H1 (cell line): ENCODE data around the gene NPC1L1.

ENCODE experiments used
- CREB1 ChIP-seq: IDR thresholded peaks from 2 replicates; pipeline ENCODE4 v1.6.1; 2012; ENCODE audit warnings: inconsistent platforms
- CTCF ChIP-seq, 3 experiments: IDR thresholded peaks; 1 replicate in 2 of 3; 2 replicates in 1 of 3; pipeline versions ENCODE4 v1.5.1 to v1.6.1; 2011; ENCODE audit warnings: low read length in 3 of 3, mild to moderate bottlenecking in 3 of 3, inconsistent platforms in 2 of 3, low read depth in 1 of 3, moderate library complexity in 1 of 3; ENCODE audit not compliant: insufficient read depth in 1 of 3; ENCODE audit errors: control extremely low read depth in 1 of 3
- EP300 ChIP-seq, 2 experiments: IDR thresholded peaks; 1 replicate in 1 of 2; 2 replicates in 1 of 2; pipeline ENCODE4 v1.6.1; 2011 to 2012; ENCODE audit warnings: low read depth in 2 of 2, low read length in 2 of 2, mild to moderate bottlenecking in 2 of 2, borderline replicate concordance in 1 of 2, inconsistent platforms in 1 of 2, moderate library complexity in 1 of 2
- EZH2 ChIP-seq: fragments of 200-600 bp; sonication (generic); IDR thresholded peaks from 2 replicates; pipeline ENCODE4 v1.7.1; 2012; ENCODE audit warnings: low read depth, mild to moderate bottlenecking, moderate library complexity, low read length, inconsistent platforms; ENCODE audit not compliant: severe bottlenecking
- GABPA ChIP-seq: IDR thresholded peaks from 2 replicates; pipeline ENCODE4 v1.6.1; 2011; ENCODE audit warnings: mild to moderate bottlenecking, low read length, moderate library complexity, borderline replicate concordance; ENCODE audit not compliant: insufficient read depth
- JUN ChIP-seq: IDR thresholded peaks from 2 replicates; pipeline ENCODE4 v1.6.1; 2011; ENCODE audit warnings: low read depth, mild to moderate bottlenecking, improper control_type of control experiment, low read length
- KDM1A ChIP-seq: fragments of 200-600, 300-600 bp; sonication (generic); IDR thresholded peaks from 2 replicates; pipeline ENCODE4 v1.7.1; 2016; ENCODE audit warnings: mild to moderate bottlenecking, low read length, borderline replicate concordance
- POLR2A ChIP-seq, 2 experiments: IDR thresholded peaks; 1 replicate in 1 of 2; 2 replicates in 1 of 2; pipeline ENCODE4 v1.6.1; 2011; ENCODE audit warnings: low read depth in 2 of 2, low read length in 2 of 2, mild to moderate bottlenecking in 2 of 2; ENCODE audit errors: control extremely low read depth in 1 of 2
- POLR2AphosphoS5 ChIP-seq: IDR thresholded peaks from 2 replicates; pipeline ENCODE4 v1.6.1; 2011; ENCODE audit warnings: low read depth, low read length
- YY1 ChIP-seq: IDR thresholded peaks from 2 replicates; pipeline ENCODE4 v1.6.1; 2011; ENCODE audit warnings: low read depth, mild to moderate bottlenecking, low read length

GRCh38 chr7:44531421-44532380 lies 9.4 kb downstream of the NPC1L1 start:
- TF ChIP-seq JUN, result no peak
- no peak for TF ChIP-seq CREB1
- no peak for TF ChIP-seq CTCF (IDR thresholded peaks at IDR 0.05; ENCODE audit: control extremely low read depth in 1 of 3, insufficient read depth in 1 of 3, low read depth in 1 of 3, low read length in 3 of 3)
- no peak for TF ChIP-seq EZH2
- TF ChIP-seq POLR2A (IDR thresholded peaks at IDR 0.05; ENCODE audit: control extremely low read depth in 1 of 2, low read depth in 2 of 2, low read length in 2 of 2), result no peak
- no peak for TF ChIP-seq EP300 (IDR thresholded peaks at IDR 0.05; ENCODE audit: borderline replicate concordance in 1 of 2, low read depth in 2 of 2, low read length in 2 of 2)
- TF ChIP-seq YY1, result no peak
- no peak for TF ChIP-seq KDM1A
- no peak for TF ChIP-seq POLR2AphosphoS5
- no peak for TF ChIP-seq GABPA
